ENCODE measurements around the gene VTI1A. TPM values are rescaled to one million over a fixed set of nuclear protein-coding genes. Genes with fewer than 3 reads are reported as not detected.

VTI1A gene
- total and polyA plus RNA-seq, 9 of the 15 experiments (the other 6 are each of a cell fraction or from before 2014, with no cell fraction given), result 9.3 to 21.4 (median 16.0) TPM

DNA sequence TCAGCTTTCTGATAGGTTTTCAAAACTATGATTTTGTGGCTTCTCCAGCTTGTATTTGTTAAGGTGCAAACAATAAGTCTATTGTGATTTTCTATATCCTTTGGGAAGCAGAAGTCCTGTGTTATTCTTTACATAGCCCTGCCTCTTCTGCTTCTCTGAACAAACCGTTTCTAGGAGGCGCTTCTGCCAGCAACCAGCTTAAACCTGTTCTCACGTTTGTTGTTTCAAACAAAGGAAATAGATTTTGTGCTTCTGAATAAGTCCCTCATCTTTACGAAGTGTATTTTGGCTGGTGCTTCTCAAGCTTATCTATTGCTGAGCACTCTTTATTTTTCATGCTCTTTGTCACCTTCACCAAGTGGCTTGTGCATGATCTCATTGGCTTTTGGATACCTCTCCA, 61.0 kb downstream of the VTI1A start:
- CTCF ChIA-PET (ENCODE audit: low intra/inter-chr PET ratio), result no interaction called here
- TF ChIP-seq NELFE (IDR thresholded peaks at IDR 0.05; ENCODE audit: insufficient read depth, insufficient read length) (no peak), PHF20 (IDR thresholded peaks at IDR 0.05; ENCODE audit: partially characterized antibody) (no peak)
- TF ChIP-seq, protein P1, sequence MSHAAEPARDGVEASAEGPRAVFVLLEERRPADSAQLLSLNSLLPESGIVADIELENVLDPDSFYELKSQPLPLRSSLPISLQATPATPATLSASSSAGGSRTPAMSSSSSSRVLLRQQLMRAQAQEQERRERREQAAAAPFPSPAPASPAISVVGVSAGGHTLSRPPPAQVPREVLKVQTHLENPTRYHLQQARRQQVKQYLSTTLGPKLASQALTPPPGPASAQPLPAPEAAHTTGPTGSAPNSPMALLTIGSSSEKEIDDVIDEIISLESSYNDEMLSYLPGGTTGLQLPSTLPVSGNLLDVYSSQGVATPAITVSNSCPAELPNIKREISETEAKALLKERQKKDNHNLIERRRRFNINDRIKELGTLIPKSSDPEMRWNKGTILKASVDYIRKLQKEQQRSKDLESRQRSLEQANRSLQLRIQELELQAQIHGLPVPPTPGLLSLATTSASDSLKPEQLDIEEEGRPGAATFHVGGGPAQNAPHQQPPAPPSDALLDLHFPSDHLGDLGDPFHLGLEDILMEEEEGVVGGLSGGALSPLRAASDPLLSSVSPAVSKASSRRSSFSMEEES (CRISPR knock-in tag; IDR thresholded peaks at IDR 0.05), result no peak
- Histone ChIP-seq H3K36me3 (ENCODE audit: control insufficient read depth, insufficient read depth, low read length) (no peaks in the 10 kb centered on the region), H3K27me3 (ENCODE audit: control insufficient read depth in 2 of 2, insufficient read depth in 2 of 2, low read length in 2 of 2) (no peaks in the 10 kb centered on the region), H3K4me1 (replicated peaks in 1 of 2; ENCODE audit: control insufficient read depth in 2 of 2, insufficient read depth in 2 of 2, low read length in 2 of 2) (no peaks in the 10 kb centered on the region), H3K79me2 (ENCODE audit: control insufficient read depth, insufficient read depth, low read length) (no peaks in the 10 kb centered on the region), H3K4me3 (no peak overlapping the region), H4K20me1 (replicated peaks; ENCODE audit: control insufficient read depth, insufficient read depth, low read length) (no peaks in the 10 kb centered on the region), H3K9me1 (ENCODE audit: control insufficient read depth, insufficient read depth, low read length) (no peaks in the 10 kb centered on the region), H3K4me2 (ENCODE audit: insufficient read depth, low read length) (no peak overlapping the region), H3K9me3 (replicated peaks; ENCODE audit: control insufficient read depth, insufficient read depth, low read depth, low read length) (no peaks in the 10 kb centered on the region), H3K27ac (ENCODE audit: extremely low read depth, low read depth, low read length) (no peak overlapping the region), H2AFZ (ENCODE audit: low read depth, low read length) (no peak overlapping the region), H3K9ac (ENCODE audit: insufficient read depth in 1 of 2, low read depth in 2 of 2, low read length in 2 of 2) (no peak overlapping the region)
- ATAC-seq, result no peak
- in situ Hi-C loops (cut with MboI), result no loop called here
- 38% methylated on average over 4 of the region's 4 CpGs for WGBS (ENCODE audit: insufficient coverage, low coverage, missing lambda C conversion rate)
- intact Hi-C loops (cut with micrococcal nuclease), result no loop called here
- POLR2A ChIA-PET, result no interaction called here
- DNase-seq (ENCODE audit: extremely low read depth in 1 of 4, low spot score in 3 of 4), result no peak
- no TSS peak for BruUV-seq (replicated peaks)
- no peak for FAIRE-seq

DNA sequence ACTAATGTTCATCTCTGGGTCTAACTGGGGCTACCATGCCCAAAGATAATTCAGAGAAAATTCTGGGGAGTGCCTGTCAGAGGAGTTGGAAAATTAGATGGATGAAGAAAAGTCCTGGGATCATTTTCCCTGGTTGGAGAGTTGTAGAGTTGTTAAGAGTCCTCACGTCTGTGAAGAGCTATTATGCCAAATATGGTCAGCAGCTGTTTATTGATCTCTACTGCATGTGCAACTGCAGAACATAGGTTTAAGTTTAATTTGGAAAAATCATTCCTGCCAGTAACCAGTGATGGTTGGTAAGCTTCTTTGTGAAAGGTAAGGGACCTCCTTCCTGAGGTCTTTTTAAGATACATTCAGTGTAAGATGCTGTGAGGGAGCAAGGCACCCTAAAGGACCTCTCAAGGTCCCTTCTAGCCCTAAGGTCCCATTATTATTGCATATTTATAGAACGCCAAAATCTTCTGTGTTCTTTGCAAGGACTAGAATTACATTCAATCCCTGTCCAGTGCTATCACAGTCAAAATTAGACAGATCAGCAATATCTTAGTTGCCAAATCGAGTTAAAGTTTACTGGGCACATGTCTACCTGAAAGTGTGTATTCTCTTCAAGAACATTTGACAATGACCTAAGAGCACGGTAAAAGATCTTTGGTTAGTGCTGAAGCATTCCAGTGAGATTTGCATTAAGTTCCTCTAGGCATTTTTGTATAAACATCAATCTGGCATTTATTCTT, 62.7 kb downstream of the VTI1A start:
- no peaks in the 10 kb centered on the region for H3K9me1 ChIP-seq (ENCODE audit: control insufficient read depth, insufficient read depth, low read length)

More for the DNA sequence above, 62.7 kb downstream of the VTI1A start:
- ATAC-seq (no peak), FAIRE-seq (no peak), DNase-seq (ENCODE audit: extremely low read depth in 1 of 4, low spot score in 3 of 4) (no peak)
- ChIA-PET POLR2A (interaction anchor here (0.8 kb wide), 1 partner anchor 18 kb away, joined by 3 read pairs; no protein-coding TSS in a partner anchor), CTCF (ENCODE audit: low intra/inter-chr PET ratio) (no interaction called here)
- Histone ChIP-seq H3K79me2 (ENCODE audit: control insufficient read depth, insufficient read depth, low read length) (no peaks in the 10 kb centered on the region), H3K9ac (ENCODE audit: insufficient read depth in 1 of 2, low read depth in 2 of 2, low read length in 2 of 2) (no peak overlapping the region), H3K27me3 (ENCODE audit: control insufficient read depth in 2 of 2, insufficient read depth in 2 of 2, low read length in 2 of 2) (no peaks in the 10 kb centered on the region), H3K27ac (ENCODE audit: extremely low read depth, low read depth, low read length) (no peak overlapping the region), H3K4me1 (replicated peaks in 1 of 2; ENCODE audit: control insufficient read depth in 2 of 2, insufficient read depth in 2 of 2, low read length in 2 of 2) (no peaks in the 10 kb centered on the region), H2AFZ (ENCODE audit: low read depth, low read length) (no peak overlapping the region), H3K9me3 (replicated peaks; ENCODE audit: control insufficient read depth, insufficient read depth, low read depth, low read length) (no peaks in the 10 kb centered on the region), H4K20me1 (replicated peaks; ENCODE audit: control insufficient read depth, insufficient read depth, low read length) (no peaks in the 10 kb centered on the region), H3K4me3 (no peak overlapping the region), H3K36me3 (ENCODE audit: control insufficient read depth, insufficient read depth, low read length) (no peaks in the 10 kb centered on the region), H3K4me2 (ENCODE audit: insufficient read depth, low read length) (no peak overlapping the region)
- no TSS peak for BruUV-seq (replicated peaks)
- in situ Hi-C loops (cut with MboI) (no loop called here), intact Hi-C loops (cut with micrococcal nuclease) (no loop called here)
- 44% methylated on average over 4 of the region's 4 CpGs for WGBS (ENCODE audit: insufficient coverage, low coverage, missing lambda C conversion rate)
- TF ChIP-seq CBX3 (IDR thresholded peaks at IDR 0.05; ENCODE audit: borderline replicate concordance in 1 of 2, low read length in 2 of 2), result no peak
- TF ChIP-seq DPF2 (IDR thresholded peaks at IDR 0.05), result no peak
- TF ChIP-seq, protein P2, sequence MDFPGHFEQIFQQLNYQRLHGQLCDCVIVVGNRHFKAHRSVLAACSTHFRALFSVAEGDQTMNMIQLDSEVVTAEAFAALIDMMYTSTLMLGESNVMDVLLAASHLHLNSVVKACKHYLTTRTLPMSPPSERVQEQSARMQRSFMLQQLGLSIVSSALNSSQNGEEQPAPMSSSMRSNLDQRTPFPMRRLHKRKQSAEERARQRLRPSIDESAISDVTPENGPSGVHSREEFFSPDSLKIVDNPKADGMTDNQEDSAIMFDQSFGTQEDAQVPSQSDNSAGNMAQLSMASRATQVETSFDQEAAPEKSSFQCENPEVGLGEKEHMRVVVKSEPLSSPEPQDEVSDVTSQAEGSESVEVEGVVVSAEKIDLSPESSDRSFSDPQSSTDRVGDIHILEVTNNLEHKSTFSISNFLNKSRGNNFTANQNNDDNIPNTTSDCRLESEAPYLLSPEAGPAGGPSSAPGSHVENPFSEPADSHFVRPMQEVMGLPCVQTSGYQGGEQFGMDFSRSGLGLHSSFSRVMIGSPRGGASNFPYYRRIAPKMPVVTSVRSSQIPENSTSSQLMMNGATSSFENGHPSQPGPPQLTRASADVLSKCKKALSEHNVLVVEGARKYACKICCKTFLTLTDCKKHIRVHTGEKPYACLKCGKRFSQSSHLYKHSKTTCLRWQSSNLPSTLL (IDR thresholded peaks at IDR 0.05), result no peak
- peak; percentile 27; the same call in 1 of the 2 replicates for TF ChIP-seq C11orf30 (IDR thresholded peaks at IDR 0.05; ENCODE audit: low read depth)
- TF ChIP-seq DMBX1 (CRISPR knock-in tag; IDR thresholded peaks at IDR 0.05; ENCODE audit: borderline replicate concordance), result no peak

Data from K562 (cell line).